ENCODE measurements around the gene TEAD4. TPM values are rescaled to one million over a fixed set of nuclear protein-coding genes. Genes with fewer than 3 reads are reported as not detected.

The TEAD4 gene
- total RNA-seq, 1 donor from 2014 or later = 120 TPM

GRCh38 chr12:2924019-2924418 lies 35.2 kb upstream of the TEAD4 start:
- Mint-ChIP-seq H3K4me3 (ENCODE audit: unreplicated experiment) (peak overlapping the region; percentile 29), H3K4me1 (ENCODE audit: unreplicated experiment) (peaks cover 7% of the 10 kb centered on the region), H3K27me3 (ENCODE audit: unreplicated experiment) (peaks cover 1% of the 10 kb centered on the region), H3K36me3 (ENCODE audit: low read depth, unreplicated experiment) (peaks cover 40% of the 10 kb centered on the region), H3K9me3 (ENCODE audit: unreplicated experiment) (no peaks in the 10 kb centered on the region), H3K27ac (ENCODE audit: unreplicated experiment) (peak overlapping the region; percentile 73)
- no peak for TF ChIP-seq CTCF (IDR thresholded peaks at IDR 0.05; ENCODE audit: unreplicated experiment)
- DNase-seq (ENCODE audit: low spot score) = no peak

- H3K36me3 Mint-ChIP-seq (ENCODE audit: low read depth, unreplicated experiment) = peaks cover 45% of the 10 kb centered on the region
- H3K4me1 Mint-ChIP-seq (ENCODE audit: unreplicated experiment) = no peaks in the 10 kb centered on the region
- no peak for TF ChIP-seq CTCF (IDR thresholded peaks at IDR 0.05; ENCODE audit: unreplicated experiment)
- no peak overlapping the region for H3K27ac Mint-ChIP-seq (ENCODE audit: unreplicated experiment)
- no peak overlapping the region for H3K4me3 Mint-ChIP-seq (ENCODE audit: unreplicated experiment)
- no peak for DNase-seq (ENCODE audit: low spot score)
- no peaks in the 10 kb centered on the region for H3K27me3 Mint-ChIP-seq (ENCODE audit: unreplicated experiment)
- no peaks in the 10 kb centered on the region for H3K9me3 Mint-ChIP-seq (ENCODE audit: unreplicated experiment)
These were observed 33.7 kb upstream of the TEAD4 start for GRCh38 chr12:2925322-2925995.

GRCh38 chr12:2930865-2931264 lies 28.3 kb upstream of the TEAD4 start:
- H3K4me1 Mint-ChIP-seq (ENCODE audit: unreplicated experiment) = peaks cover 3% of the 10 kb centered on the region
- H3K9me3 Mint-ChIP-seq (ENCODE audit: unreplicated experiment) = no peaks in the 10 kb centered on the region
- H3K4me3 Mint-ChIP-seq (ENCODE audit: unreplicated experiment) = peak overlapping the region; percentile 33
- H3K27ac Mint-ChIP-seq (ENCODE audit: unreplicated experiment) = no peak overlapping the region
- peaks cover 35% of the 10 kb centered on the region for H3K36me3 Mint-ChIP-seq (ENCODE audit: low read depth, unreplicated experiment)
- no peak for DNase-seq (ENCODE audit: low spot score)
- TF ChIP-seq CTCF (IDR thresholded peaks at IDR 0.05; ENCODE audit: unreplicated experiment) = no peak
- H3K27me3 Mint-ChIP-seq (ENCODE audit: unreplicated experiment) = no peaks in the 10 kb centered on the region

GRCh38 chr12:2933586-2933985 lies 25.6 kb upstream of the TEAD4 start:
- no peak overlapping the region for H3K27ac Mint-ChIP-seq (ENCODE audit: unreplicated experiment)
- H3K4me3 Mint-ChIP-seq (ENCODE audit: unreplicated experiment) = no peak overlapping the region
- H3K27me3 Mint-ChIP-seq (ENCODE audit: unreplicated experiment) = no peaks in the 10 kb centered on the region
- H3K9me3 Mint-ChIP-seq (ENCODE audit: unreplicated experiment) = no peaks in the 10 kb centered on the region
- H3K4me1 Mint-ChIP-seq (ENCODE audit: unreplicated experiment) = peaks cover 3% of the 10 kb centered on the region
- H3K36me3 Mint-ChIP-seq (ENCODE audit: low read depth, unreplicated experiment) = peaks cover 34% of the 10 kb centered on the region
- no peak for TF ChIP-seq CTCF (IDR thresholded peaks at IDR 0.05; ENCODE audit: unreplicated experiment)
- no peak for DNase-seq (ENCODE audit: low spot score)

- Mint-ChIP-seq H3K9me3 (ENCODE audit: unreplicated experiment) (no peaks in the 10 kb centered on the region), H3K27me3 (ENCODE audit: unreplicated experiment) (no peaks in the 10 kb centered on the region), H3K27ac (ENCODE audit: unreplicated experiment) (no peak overlapping the region), H3K4me1 (ENCODE audit: unreplicated experiment) (peaks cover 3% of the 10 kb centered on the region), H3K4me3 (ENCODE audit: unreplicated experiment) (peak overlapping the region; percentile 40), H3K36me3 (ENCODE audit: low read depth, unreplicated experiment) (peaks cover 34% of the 10 kb centered on the region)
- TF ChIP-seq CTCF (IDR thresholded peaks at IDR 0.05; ENCODE audit: unreplicated experiment) = no peak
- DNase-seq (ENCODE audit: low spot score) = no peak
These were observed 24.8 kb upstream of the TEAD4 start for GRCh38 chr12:2934371-2934770.
